ENCODE measurements around the gene FAM216B. TPM values are rescaled to one million over a fixed set of nuclear protein-coding genes. Genes with fewer than 3 reads are reported as not detected.

The FAM216B gene
- total and polyA plus RNA-seq, 9 of the 15 experiments (the other 6 are each of a cell fraction or from before 2014, with no cell fraction given): not detected

GRCh38 chr13:42757678-42758420 lies 23.5 kb upstream of the FAM216B start (continued):
- TF ChIP-seq, protein P1, sequence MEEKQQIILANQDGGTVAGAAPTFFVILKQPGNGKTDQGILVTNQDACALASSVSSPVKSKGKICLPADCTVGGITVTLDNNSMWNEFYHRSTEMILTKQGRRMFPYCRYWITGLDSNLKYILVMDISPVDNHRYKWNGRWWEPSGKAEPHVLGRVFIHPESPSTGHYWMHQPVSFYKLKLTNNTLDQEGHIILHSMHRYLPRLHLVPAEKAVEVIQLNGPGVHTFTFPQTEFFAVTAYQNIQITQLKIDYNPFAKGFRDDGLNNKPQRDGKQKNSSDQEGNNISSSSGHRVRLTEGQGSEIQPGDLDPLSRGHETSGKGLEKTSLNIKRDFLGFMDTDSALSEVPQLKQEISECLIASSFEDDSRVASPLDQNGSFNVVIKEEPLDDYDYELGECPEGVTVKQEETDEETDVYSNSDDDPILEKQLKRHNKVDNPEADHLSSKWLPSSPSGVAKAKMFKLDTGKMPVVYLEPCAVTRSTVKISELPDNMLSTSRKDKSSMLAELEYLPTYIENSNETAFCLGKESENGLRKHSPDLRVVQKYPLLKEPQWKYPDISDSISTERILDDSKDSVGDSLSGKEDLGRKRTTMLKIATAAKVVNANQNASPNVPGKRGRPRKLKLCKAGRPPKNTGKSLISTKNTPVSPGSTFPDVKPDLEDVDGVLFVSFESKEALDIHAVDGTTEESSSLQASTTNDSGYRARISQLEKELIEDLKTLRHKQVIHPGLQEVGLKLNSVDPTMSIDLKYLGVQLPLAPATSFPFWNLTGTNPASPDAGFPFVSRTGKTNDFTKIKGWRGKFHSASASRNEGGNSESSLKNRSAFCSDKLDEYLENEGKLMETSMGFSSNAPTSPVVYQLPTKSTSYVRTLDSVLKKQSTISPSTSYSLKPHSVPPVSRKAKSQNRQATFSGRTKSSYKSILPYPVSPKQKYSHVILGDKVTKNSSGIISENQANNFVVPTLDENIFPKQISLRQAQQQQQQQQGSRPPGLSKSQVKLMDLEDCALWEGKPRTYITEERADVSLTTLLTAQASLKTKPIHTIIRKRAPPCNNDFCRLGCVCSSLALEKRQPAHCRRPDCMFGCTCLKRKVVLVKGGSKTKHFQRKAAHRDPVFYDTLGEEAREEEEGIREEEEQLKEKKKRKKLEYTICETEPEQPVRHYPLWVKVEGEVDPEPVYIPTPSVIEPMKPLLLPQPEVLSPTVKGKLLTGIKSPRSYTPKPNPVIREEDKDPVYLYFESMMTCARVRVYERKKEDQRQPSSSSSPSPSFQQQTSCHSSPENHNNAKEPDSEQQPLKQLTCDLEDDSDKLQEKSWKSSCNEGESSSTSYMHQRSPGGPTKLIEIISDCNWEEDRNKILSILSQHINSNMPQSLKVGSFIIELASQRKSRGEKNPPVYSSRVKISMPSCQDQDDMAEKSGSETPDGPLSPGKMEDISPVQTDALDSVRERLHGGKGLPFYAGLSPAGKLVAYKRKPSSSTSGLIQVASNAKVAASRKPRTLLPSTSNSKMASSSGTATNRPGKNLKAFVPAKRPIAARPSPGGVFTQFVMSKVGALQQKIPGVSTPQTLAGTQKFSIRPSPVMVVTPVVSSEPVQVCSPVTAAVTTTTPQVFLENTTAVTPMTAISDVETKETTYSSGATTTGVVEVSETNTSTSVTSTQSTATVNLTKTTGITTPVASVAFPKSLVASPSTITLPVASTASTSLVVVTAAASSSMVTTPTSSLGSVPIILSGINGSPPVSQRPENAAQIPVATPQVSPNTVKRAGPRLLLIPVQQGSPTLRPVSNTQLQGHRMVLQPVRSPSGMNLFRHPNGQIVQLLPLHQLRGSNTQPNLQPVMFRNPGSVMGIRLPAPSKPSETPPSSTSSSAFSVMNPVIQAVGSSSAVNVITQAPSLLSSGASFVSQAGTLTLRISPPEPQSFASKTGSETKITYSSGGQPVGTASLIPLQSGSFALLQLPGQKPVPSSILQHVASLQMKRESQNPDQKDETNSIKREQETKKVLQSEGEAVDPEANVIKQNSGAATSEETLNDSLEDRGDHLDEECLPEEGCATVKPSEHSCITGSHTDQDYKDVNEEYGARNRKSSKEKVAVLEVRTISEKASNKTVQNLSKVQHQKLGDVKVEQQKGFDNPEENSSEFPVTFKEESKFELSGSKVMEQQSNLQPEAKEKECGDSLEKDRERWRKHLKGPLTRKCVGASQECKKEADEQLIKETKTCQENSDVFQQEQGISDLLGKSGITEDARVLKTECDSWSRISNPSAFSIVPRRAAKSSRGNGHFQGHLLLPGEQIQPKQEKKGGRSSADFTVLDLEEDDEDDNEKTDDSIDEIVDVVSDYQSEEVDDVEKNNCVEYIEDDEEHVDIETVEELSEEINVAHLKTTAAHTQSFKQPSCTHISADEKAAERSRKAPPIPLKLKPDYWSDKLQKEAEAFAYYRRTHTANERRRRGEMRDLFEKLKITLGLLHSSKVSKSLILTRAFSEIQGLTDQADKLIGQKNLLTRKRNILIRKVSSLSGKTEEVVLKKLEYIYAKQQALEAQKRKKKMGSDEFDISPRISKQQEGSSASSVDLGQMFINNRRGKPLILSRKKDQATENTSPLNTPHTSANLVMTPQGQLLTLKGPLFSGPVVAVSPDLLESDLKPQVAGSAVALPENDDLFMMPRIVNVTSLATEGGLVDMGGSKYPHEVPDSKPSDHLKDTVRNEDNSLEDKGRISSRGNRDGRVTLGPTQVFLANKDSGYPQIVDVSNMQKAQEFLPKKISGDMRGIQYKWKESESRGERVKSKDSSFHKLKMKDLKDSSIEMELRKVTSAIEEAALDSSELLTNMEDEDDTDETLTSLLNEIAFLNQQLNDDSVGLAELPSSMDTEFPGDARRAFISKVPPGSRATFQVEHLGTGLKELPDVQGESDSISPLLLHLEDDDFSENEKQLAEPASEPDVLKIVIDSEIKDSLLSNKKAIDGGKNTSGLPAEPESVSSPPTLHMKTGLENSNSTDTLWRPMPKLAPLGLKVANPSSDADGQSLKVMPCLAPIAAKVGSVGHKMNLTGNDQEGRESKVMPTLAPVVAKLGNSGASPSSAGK (IDR thresholded peaks at IDR 0.05): no peak
- TF ChIP-seq JUNB (CRISPR knock-in tag; conservative IDR thresholded peaks at IDR 0.05) (no peak), ZC3H4 (CRISPR knock-in tag; IDR thresholded peaks at IDR 0.05; ENCODE audit: borderline replicate concordance) (no peak)

All from K562 (cell line).